ENCODE results near the gene CAMK1D. TPM values are rescaled to one million over a fixed set of nuclear protein-coding genes. Genes with fewer than 3 reads are reported as not detected.

Gene CAMK1D
- total and polyA plus RNA-seq, 11 donors = 1.4 to 16.0 (median 2.5) TPM

DNA sequence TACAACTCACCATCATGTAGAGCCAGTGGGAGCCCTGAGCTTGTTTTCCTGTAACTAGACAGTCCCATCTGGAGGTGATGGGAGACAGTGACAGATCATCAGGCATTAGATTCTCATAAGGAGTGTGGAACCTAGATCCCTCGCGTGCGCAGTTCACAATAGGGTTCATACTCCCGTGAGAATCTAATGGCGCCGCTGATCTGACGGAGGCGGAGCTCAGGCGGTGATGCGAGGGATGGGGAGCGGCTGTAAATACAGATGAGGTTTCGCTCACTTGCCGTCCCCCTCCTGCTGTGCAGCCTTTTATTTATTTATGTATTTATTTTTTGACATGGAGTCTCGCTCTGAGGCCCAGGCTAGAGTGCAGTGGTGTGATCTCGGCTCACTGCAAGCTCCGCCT is 139.3 kb downstream of the CAMK1D start:
- WGBS, 4 donors = 96 to 99% (median 98%) methylated on average over 16 of the region's 16 CpGs
- intact Hi-C loops (cut with DNase I) = loop anchor here in 1 of 10 donors (10.0 kb wide), 1 partner anchor 224 kb away; no protein-coding TSS in a partner anchor
- TF ChIP-seq POLR2A (IDR thresholded peaks at IDR 0.05) = no peak
- TF ChIP-seq, protein P1, sequence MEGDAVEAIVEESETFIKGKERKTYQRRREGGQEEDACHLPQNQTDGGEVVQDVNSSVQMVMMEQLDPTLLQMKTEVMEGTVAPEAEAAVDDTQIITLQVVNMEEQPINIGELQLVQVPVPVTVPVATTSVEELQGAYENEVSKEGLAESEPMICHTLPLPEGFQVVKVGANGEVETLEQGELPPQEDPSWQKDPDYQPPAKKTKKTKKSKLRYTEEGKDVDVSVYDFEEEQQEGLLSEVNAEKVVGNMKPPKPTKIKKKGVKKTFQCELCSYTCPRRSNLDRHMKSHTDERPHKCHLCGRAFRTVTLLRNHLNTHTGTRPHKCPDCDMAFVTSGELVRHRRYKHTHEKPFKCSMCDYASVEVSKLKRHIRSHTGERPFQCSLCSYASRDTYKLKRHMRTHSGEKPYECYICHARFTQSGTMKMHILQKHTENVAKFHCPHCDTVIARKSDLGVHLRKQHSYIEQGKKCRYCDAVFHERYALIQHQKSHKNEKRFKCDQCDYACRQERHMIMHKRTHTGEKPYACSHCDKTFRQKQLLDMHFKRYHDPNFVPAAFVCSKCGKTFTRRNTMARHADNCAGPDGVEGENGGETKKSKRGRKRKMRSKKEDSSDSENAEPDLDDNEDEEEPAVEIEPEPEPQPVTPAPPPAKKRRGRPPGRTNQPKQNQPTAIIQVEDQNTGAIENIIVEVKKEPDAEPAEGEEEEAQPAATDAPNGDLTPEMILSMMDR (IDR thresholded peaks at IDR 0.05) = no peak

DNA sequence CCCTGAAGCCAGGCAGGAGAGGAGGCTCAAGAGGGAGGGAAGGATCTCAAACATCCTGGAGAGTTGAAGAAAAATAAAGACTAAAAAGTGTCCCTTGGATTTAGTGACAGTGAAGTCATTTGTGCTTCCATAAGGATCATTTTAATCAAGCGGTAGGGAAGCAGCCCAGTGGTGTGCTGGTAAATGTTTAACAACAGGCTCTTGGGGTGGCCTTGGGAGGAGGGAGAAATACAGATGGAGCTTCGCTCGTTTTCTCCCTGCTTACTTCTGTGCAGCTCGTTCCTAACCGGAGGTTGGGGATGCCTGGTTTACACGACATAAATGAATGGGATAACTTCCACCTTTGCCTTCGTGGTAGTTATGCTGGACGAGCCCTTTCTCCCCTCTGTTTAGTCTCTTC is 140.0 kb downstream of the CAMK1D start:
- TF ChIP-seq, protein P1 (IDR thresholded peaks at IDR 0.05) = no peak
- TF ChIP-seq POLR2A (IDR thresholded peaks at IDR 0.05) = no peak
- intact Hi-C loops (cut with DNase I) = loop anchor here in 1 of 10 donors (10.0 kb wide), 1 partner anchor 225 kb away; no protein-coding TSS in a partner anchor
- H3K4me1 ChIP-seq = peaks cover 0 to 16% (median 10%) of the 10 kb centered on the region in 12 donors
- 67 to 81% (median 75%) methylated on average over 8 of the region's 8 CpGs for WGBS, 4 donors
- no peaks in the 10 kb centered on the region for H3K27me3 ChIP-seq
- DNase-seq (no peak), ATAC-seq (no peak)
- H3K4me3 ChIP-seq = no peak overlapping the region
- H3K27ac ChIP-seq = no peak overlapping the region
- H3K9me3 ChIP-seq = no peaks in the 10 kb centered on the region
- H3K36me3 ChIP-seq = no peaks in the 10 kb centered on the region

More for the DNA sequence above, 139.3 kb downstream of the CAMK1D start:
- Histone ChIP-seq H3K27ac (no peak overlapping the region), H3K9me3 (no peaks in the 10 kb centered on the region), H3K36me3 (no peaks in the 10 kb centered on the region), H3K27me3 (no peaks in the 10 kb centered on the region), H3K4me1 (peaks cover 0 to 16% (median 10%) of the 10 kb centered on the region in 12 donors), H3K4me3 (no peak overlapping the region)
- no peak for ATAC-seq
- no peak for DNase-seq

DNA sequence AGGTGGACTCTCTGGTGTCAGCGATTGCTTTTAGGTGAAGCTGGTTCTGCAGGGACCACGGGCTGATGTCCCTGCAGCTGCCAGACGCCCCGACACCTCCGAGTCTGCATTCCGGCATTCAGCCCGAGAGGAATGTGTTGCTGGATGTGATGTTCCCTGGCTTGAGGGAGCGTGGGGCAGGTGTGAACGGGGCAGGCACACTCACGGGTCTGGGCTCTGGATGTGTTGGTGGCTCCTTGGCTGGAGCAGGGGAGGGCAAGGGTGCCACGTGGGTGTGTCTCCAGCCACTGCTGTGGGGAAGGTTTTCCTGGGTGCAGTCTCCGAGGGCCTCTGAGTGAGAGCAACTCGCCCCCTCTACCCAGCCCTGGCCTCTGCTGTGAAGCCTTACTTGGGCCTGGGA is 140.5 kb downstream of the CAMK1D start:
- H3K4me3 ChIP-seq = no peak overlapping the region
- no peaks in the 10 kb centered on the region for H3K27me3 ChIP-seq
- H3K4me1 ChIP-seq = peaks cover 0 to 13% (median 8%) of the 10 kb centered on the region in 12 donors
- TF ChIP-seq POLR2A (IDR thresholded peaks at IDR 0.05) = no peak
- TF ChIP-seq, protein P1 (IDR thresholded peaks at IDR 0.05) = no peak
- WGBS, 4 donors = 53 to 59% (median 57%) methylated on average over 13 of the region's 13 CpGs
- H3K36me3 ChIP-seq = no peaks in the 10 kb centered on the region
- no peak for ATAC-seq
- H3K9me3 ChIP-seq = no peaks in the 10 kb centered on the region
- no peak overlapping the region for H3K27ac ChIP-seq
- DNase-seq = no peak
- intact Hi-C loops (cut with DNase I) = loop anchor here in 1 of 10 donors (10.0 kb wide), 1 partner anchor 225 kb away; no protein-coding TSS in a partner anchor

GRCh38 chr10:12490963-12491362 is 141.6 kb downstream of the CAMK1D start:
- 94 to 96% (median 95%) methylated on average over 1 of the region's 1 CpG for WGBS, 4 donors
- Histone ChIP-seq H3K4me1 (peaks cover 0 to 1% (median 0%) of the 10 kb centered on the region in 12 donors), H3K4me3 (no peak overlapping the region), H3K9me3 (no peaks in the 10 kb centered on the region), H3K27me3 (no peaks in the 10 kb centered on the region), H3K36me3 (no peaks in the 10 kb centered on the region), H3K27ac (no peak overlapping the region)
- DNase-seq = no peak
- no peak for ATAC-seq
- intact Hi-C loops (cut with DNase I) = no loop called here
- no peak for TF ChIP-seq POLR2A (IDR thresholded peaks at IDR 0.05)
- TF ChIP-seq, protein P1 (IDR thresholded peaks at IDR 0.05) = no peak

All from heart left ventricle (tissue), 16 donors.